ENCODE data around the gene ERCC1.

Gene ERCC1

GRCh38 chr19:45405435-45406225, 18.1 kb downstream of the ERCC1 start:
- DNase-seq (ENCODE audit: low spot score), result peak; percentile 91

- peak; percentile 82 for DNase-seq (ENCODE audit: low spot score)
Measured at GRCh38 chr19:45404557-45405434, 18.9 kb downstream of the ERCC1 start, which contains the start of gene PPP1R13L. PPP1R13L (minus strand) TSS chr19:45405069; CDS start chr19:45398318, 6,751 bp downstream.

GRCh38 chr19:45403781-45404556, 19.7 kb downstream of the ERCC1 start:
- DNase-seq (ENCODE audit: low spot score), result peak; percentile 78

- DNase-seq (ENCODE audit: low spot score), result no peak
Measured at GRCh38 chr19:45403272-45403671, 20.4 kb downstream of the ERCC1 start.

GRCh38 chr19:45402298-45403061, 21.2 kb downstream of the ERCC1 start:
- peak; percentile 83 for DNase-seq (ENCODE audit: low spot score)

- no peak for DNase-seq (ENCODE audit: low spot score)
Measured at GRCh38 chr19:45401815-45402214, 21.9 kb downstream of the ERCC1 start.

GRCh38 chr19:45400192-45400591, 23.5 kb downstream of the ERCC1 start:
- no peak for DNase-seq (ENCODE audit: low spot score)

- DNase-seq (ENCODE audit: low spot score), result peak; percentile 63
Measured at GRCh38 chr19:45395821-45396617, 27.7 kb downstream of the ERCC1 start.

GRCh38 chr19:45391871-45392665, 31.6 kb downstream of the ERCC1 start:
- no peak for DNase-seq (ENCODE audit: low spot score)

- DNase-seq (ENCODE audit: low spot score), result no peak
Measured at GRCh38 chr19:45391346-45391745, 32.4 kb downstream of the ERCC1 start.

- no peak for DNase-seq (ENCODE audit: low spot score)
Measured at GRCh38 chr19:45385392-45386221, 38.1 kb downstream of the ERCC1 start.

- no peak for DNase-seq (ENCODE audit: low spot score)
Measured at GRCh38 chr19:45382426-45382825, 41.3 kb downstream of the ERCC1 start.

GRCh38 chr19:45380107-45380506, 43.6 kb downstream of the ERCC1 start:
- no peak for DNase-seq (ENCODE audit: low spot score)

- peak; percentile 66 for DNase-seq (ENCODE audit: low spot score)
Measured at GRCh38 chr19:45376045-45376724, 47.5 kb downstream of the ERCC1 start.

GRCh38 chr19:45370410-45371204, 53.1 kb downstream of the ERCC1 start, which contains the start of gene ERCC2:
ERCC2 (minus strand) TSS chr19:45370573; CDS start chr19:45370540, 33 bp downstream.
- peak; percentile 100 for DNase-seq (ENCODE audit: low spot score)

- DNase-seq (ENCODE audit: low spot score), result no peak
Measured at GRCh38 chr19:45368737-45369340, 54.9 kb downstream of the ERCC1 start.

GRCh38 chr19:45368127-45368526, 55.6 kb downstream of the ERCC1 start:
- DNase-seq (ENCODE audit: low spot score), result no peak

Measured in ecto neural progenitor cell (in vitro differentiated cells).